CD4-positive, alpha-beta T cell treated with Interleukin-17A for 4 hours (primary cell): Measurements from ENCODE around the gene AMDHD1.

Experiments
- DNase-seq: peaks from one replicate; pipeline ENCODE4 v3.0.0-alpha.2; 2020; ENCODE audit warnings: mixed read lengths

Gene AMDHD1, protein sequence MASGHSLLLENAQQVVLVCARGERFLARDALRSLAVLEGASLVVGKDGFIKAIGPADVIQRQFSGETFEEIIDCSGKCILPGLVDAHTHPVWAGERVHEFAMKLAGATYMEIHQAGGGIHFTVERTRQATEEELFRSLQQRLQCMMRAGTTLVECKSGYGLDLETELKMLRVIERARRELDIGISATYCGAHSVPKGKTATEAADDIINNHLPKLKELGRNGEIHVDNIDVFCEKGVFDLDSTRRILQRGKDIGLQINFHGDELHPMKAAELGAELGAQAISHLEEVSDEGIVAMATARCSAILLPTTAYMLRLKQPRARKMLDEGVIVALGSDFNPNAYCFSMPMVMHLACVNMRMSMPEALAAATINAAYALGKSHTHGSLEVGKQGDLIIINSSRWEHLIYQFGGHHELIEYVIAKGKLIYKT

DNA sequence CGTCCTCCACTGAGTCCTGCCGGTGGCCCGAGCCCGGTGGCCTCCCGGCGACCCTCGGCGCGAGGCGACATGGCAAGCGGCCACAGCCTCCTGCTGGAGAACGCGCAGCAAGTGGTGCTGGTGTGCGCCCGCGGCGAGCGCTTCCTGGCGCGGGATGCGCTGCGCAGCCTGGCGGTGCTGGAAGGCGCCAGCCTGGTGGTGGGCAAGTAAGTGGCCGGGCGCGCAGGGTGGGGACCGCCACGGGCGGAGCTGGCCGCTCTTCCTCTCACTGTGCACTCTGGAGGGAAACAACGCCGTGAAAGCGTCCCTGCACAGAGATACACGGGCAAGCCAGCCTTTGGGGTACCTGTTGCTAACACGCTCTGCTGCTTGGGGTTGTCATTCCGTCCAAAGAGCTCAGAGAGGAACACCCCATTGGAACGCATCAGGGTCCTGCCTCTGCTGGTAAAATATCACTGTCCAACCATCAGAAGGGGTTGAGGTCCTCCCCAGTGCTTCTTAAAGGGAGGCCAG, at the start of gene AMDHD1:
TSS of gene AMDHD1 (plus strand) at position 2 of the 513 bp plus-strand sequence. CDS start at position 70, 68 bp downstream.
- DNase-seq, result peak; percentile 72

- no peak for DNase-seq
These were observed 46.3 kb upstream of the AMDHD1 start for GRCh38 chr12:95896846-95897245.

DNA sequence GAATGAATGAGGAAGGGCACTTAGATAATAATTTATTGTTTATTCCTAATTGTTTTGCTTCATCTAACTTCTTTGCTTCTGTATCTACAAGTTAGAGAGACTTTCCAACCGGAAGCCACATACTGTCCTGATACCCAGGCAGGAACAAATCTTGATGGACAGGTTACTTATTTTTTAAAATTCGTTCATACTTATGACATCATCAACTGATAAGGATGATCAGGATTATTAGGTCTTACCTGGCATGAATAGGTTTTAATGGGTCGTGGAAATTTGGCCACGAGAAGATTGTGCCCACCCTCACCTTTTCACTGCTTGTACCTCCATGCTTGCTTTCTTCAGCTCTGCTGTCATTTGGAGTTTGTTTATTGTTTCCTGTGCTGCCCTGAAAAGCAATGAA, 45.0 kb upstream of the AMDHD1 start:
- DNase-seq, result no peak

GRCh38 chr12:95908573-95908972, 34.6 kb upstream of the AMDHD1 start:
- no peak for DNase-seq

DNA sequence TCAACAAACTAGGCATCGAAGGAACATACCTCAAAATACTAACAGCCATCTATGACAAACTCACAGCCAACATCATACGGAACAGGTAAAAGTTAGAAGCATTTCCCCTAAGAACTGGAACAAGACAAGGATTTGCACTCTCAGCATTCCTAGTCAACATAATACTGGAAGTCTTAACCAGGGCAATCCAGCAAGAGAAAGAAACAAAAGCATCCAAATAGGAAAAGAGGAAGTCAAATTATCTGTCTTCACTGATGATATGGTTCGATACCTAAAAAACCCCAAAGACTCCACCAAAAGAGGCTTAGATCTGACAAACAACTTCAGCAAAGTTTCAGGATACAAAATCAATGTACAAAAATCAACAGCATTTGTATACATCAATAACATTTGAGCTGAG, 33.3 kb upstream of the AMDHD1 start:
- DNase-seq, result no peak

- peak; percentile 55 for DNase-seq
These were observed 24.7 kb upstream of the AMDHD1 start for GRCh38 chr12:95918194-95918993.

GRCh38 chr12:95919110-95919509, 24.0 kb upstream of the AMDHD1 start:
- DNase-seq, result no peak

GRCh38 chr12:95922231-95922630, 20.9 kb upstream of the AMDHD1 start:
- DNase-seq, result no peak

DNA sequence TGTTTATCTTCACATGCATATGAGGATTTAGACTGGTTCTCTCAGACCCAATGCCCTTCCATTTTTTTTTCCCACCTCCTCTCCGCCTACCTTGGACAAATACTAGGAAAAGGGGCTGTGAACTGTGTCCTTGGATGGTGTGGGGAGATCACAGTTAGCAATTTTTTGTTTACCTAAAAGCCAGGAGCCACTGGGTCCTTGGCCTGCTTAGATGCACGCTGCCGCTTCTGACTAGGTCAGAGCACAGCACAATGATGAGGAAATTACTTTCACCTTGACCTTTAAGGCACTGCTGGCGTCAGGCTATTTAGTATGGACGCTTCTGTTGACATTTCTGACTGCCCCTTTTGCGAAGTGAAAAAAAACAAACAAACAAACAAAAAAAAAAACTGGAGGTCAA, 2.6 kb upstream of the AMDHD1 start:
- DNase-seq, result no peak

- peak; percentile 22 for DNase-seq
These were observed 1.0 kb upstream of the AMDHD1 start for GRCh38 chr12:95942101-95942523.

DNA sequence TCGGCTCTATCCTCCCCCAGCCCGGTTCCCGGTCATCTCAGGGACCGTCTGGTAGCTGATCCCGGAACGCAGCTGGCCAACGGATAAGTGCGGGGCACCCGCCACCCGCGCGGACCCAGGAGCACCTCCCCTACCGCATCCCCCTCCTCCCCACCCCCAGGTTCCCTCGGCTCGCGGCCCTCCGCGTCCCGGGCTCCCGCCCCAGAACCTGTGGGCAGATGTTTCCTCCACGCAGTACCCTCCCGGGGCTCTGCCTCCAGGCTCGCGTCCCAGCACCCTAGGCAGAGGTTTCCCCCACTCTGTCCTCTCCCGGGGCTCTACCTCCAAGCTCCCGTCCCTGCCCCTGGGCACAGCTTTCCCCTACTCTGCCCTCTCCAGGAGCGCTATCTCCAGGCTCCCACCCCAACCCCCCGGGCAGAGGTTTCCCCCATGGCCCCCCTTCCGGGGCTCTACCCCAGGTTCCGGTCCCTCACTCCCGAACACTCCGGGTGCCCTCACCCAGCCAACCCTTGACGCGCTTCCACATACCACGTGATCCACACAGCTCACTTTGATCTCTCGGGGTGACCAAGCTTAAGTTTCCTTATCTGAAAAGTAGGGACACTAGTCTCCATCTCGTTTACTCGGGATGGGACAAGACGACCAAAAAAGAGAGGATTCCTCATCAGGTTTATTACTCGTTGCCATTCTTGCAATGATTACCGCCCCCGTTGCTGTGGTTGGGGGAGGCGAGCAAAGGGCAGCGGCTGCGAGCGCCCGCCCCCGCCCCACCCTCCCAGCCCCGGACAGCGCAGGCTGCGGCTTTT, 404 bp upstream of the AMDHD1 start, which contains the start of gene CCDC38:
TSS of gene CCDC38 (minus strand) at position 91 of the 806 bp plus-strand sequence. CDS start 6,105 bp downstream, outside the sequence.
- peak; percentile 85 for DNase-seq

- DNase-seq, result no peak
These were observed 1.1 kb downstream of the AMDHD1 start for GRCh38 chr12:95944108-95944704.

DNA sequence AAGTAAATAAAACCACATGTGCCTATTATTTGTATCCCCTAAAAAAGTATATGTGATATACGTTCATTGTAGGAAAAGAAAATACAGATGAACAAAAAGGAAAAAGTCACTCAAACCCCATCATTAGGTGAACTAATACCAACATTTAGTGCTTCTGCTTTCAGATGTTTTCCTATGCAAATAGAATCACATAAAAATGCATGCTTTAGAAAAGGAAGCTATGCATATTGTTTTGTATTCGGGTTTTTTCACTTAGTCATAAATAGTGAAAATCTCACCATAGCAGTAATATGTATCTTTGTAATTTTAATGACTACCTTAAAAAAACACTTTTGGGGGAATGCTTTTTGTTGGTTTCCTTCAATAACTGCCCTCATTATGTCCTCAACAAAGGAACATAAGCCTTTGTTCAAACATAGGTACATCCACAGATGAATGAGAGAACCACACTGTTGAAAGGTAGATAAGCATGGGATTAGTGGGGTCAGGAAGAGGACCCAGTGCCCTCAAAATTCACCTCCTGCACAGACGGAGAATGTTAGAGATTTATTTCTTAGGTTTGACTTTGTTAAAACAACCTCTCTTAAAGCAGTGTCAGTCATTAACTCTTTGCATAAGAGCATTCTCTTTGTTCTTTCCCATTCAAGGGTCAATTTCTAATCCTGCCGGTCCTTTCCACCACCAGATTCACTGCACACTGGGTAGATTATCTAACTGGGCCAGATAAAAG, 6.5 kb downstream of the AMDHD1 start:
- DNase-seq, result no peak

- DNase-seq, result no peak
These were observed 8.4 kb downstream of the AMDHD1 start for GRCh38 chr12:95951515-95951914.

GRCh38 chr12:95953000-95953399, 9.9 kb downstream of the AMDHD1 start:
- no peak for DNase-seq

DNA sequence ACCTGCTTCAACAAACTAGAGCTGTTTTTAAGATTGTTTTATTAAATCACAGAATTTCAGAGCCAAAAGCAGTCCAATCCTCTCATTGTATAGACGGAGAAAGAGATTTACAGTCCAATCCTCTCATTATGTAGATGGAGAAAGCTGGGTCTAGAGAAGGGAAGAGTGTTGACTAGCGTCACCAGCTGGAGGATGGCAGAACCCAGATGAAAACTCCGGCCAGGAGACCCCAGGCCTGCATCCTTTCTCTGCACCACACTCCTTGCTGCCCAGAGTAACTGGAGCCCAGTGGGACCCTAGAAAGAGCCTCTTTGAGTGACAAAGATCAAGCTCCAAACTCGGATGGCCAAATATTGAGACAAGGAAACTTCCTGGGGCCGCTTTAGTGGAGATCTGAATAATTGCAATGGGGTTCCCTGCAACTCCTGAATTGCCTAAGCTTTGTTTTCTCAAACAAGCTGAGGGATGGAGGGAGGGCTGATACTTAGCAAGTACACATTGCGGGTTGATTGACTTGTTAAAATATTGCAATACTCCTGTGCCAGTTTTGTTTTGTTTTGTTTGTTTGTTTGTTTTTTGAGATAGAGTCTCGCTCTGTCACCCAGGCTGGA, 12.5 kb downstream of the AMDHD1 start:
- DNase-seq, result no peak

- DNase-seq, result no peak
These were observed 13.5 kb downstream of the AMDHD1 start for GRCh38 chr12:95956557-95957145.

GRCh38 chr12:95959107-95959506, 16.0 kb downstream of the AMDHD1 start:
- DNase-seq, result no peak

- no peak for DNase-seq
These were observed 17.1 kb downstream of the AMDHD1 start for GRCh38 chr12:95960241-95960640.

DNA sequence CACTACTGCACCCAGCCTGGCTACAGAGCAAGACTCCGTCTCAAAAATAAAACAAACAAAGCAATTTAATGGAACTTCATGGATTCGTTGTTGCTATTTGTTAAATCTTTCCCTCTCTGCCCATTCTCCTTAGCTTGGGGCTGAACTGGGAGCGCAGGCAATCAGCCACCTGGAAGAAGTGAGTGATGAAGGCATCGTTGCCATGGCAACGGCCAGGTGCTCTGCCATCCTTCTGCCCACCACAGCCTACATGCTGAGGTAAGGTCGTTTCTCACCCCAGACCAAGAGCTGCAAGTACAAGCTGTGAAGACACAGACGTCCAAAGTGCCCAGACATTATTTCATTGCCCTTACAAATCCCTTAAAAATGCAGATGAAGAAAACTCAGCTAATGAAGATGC, 19.1 kb downstream of the AMDHD1 start:
- no peak for DNase-seq

- DNase-seq, result no peak
These were observed 20.0 kb downstream of the AMDHD1 start for GRCh38 chr12:95963096-95963495.
